HK-2 (cell line): ENCODE measurements around the gene MIPOL1.
"Not testable (repeated sequence)": the region's sequence is repeated elsewhere in the genome, so short reads cannot be mapped to it uniquely, and the experiment has no call there.

Experiments
- DNase-seq: peaks from one replicate; pipeline ENCODE4 v3.0.0-alpha.2; 2018; ENCODE audit not compliant: unreplicated experiment

Gene MIPOL1

GRCh38 chr14:37234222-37234621, 36.5 kb downstream of the MIPOL1 start:
- DNase-seq, result no peak

DNA sequence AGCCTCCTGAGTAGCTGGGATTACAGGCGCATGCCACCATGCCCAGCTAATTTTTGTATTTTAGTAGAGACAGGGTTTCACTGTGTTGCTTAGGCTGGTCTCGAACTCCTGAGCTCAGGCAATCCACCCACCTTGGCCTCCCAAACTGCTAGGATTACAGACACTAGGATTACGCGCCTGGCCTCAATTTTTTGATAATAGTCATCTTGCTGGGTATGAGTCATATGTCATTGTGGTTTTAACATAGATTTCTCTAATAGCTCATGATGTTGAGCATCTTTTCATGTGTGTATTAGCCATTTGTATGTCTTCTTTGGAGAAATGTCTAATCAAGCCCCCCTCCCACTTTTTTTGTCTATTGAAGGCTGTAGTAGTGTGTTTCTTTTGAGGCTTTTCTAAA, 38.3 kb downstream of the MIPOL1 start:
- not testable (repeated sequence) for DNase-seq

- DNase-seq, result no peak
Measured at GRCh38 chr14:37237094-37237493, 39.4 kb downstream of the MIPOL1 start.

DNA sequence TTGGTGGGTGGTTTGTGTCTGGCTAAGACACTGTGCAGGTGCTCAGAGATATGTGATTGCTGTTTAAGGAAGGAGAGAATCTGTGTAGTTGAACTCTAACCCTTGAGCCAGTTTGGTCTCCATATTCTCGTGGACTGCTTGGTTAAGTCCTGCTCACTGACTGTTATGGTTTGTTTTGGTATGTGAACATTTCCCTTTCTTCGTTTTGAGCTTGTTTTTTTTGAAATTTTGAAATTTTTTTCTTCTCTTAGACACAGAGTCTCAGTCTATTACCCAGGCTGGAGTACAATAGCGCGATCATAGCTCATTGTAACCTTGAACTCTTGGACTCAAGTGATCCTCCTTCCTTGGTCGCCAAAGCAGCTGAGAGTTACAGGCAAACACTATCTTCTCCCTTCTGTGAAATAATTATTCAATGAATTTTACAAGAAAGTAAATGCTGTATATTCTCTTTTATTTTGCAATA, 40.0 kb downstream of the MIPOL1 start:
- DNase-seq, result no peak

DNA sequence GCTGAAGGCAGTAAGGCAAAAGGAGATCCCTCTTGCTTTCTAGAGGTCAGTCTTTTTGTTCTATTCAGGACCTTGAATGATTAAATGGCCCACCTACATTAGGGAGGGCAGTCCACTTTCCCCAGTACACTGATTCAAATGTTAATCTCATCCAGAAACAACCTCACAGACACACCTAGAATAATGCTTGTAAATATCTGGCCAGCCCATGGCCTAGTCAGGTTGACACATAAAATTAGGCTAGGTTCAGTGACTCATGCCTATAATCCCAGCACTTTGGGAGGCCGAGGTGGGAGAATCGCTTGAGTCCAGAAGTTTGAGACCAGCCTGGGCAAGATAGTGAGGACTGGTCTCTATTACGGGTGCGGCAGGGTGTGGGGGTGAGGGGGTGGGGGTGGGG, 43.5 kb downstream of the MIPOL1 start:
- no peak for DNase-seq

DNA sequence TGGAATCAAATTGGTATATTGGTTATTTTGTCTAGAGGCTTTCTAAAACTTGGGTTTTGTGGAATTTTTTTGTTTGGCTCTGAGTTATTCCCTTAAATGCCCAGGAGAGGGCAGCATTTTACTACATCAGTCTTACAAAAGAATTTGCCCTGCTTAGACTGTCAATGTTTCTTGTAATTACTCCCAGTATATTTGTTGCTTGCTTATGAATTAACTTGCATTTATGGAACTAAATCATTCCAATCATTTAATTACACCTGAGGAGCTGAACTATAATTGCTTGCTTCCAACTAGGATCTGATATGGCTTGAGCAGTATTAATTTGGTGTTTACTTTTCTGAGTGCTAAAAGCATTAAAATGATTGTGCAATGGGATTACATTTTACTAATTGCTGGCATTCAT, 48.7 kb downstream of the MIPOL1 start:
- no peak for DNase-seq

DNA sequence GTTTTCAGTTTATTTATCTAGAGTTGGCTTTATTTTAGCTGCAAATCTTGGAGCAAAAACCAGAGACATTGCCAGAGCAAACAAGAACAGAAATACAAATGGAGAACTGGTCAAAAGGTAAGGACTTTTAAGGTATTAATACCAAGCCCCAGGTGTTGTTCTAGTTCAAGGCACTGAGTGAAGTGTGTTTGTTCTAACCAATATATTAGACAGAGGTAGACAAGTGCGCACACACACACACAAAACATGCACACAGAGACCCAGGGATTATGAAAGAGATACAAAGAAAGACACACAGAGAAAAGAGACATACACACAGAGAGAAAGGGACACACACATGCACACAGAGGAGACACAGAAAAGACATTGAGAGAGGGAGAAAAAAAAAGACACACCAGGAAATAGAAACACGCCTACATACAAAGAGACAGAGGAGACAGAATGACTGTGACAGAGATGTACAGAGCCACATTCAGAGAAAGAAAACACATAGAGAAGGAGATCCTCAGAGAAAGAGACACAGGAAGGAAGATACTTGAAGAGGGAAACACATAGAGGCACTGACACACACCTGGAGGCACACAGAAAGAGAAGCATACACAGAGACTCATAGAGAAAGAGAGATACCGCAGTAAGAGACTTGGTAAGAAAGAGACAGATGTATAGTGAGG, 50.2 kb downstream of the MIPOL1 start:
- DNase-seq, result no peak

DNA sequence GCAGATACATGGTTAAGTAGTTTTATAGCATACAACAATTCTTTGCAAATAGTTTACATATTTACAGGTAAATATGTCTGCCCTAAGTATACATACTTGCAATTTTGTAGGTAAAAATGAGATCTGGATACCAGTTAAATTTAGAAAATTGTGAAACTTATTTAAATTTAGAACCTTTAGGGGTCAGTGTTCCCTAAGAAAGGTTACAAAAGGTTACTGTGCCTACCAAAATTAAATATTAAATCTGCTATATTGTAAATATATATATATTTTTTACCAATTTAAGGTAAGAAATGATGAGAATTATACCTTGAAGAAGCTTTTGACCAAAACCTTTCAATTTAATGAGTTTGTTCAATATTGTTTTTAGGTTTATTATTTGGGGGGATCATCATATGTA, 54.0 kb downstream of the MIPOL1 start:
- DNase-seq, result no peak

DNA sequence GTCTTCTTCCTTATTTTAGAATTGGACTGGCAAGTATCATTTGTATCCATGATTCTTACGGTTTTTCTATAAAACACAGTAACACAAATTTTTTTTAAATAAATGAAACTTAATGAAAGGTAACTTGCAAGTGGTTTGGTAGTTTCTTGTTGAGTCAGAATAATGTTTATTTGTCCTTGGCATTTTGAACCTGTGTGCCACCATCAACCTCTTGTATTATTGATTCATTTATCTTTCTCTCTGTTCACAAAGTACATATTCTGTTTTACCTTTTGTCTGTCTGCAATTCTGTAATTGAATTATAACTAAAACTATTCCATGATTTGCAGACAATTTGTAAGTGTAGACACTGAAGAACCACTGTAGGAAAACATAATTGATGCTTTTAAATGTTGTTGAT, 54.7 kb downstream of the MIPOL1 start:
- no peak for DNase-seq

GRCh38 chr14:37253905-37254304, 56.2 kb downstream of the MIPOL1 start:
- peak; percentile 19 for DNase-seq

DNA sequence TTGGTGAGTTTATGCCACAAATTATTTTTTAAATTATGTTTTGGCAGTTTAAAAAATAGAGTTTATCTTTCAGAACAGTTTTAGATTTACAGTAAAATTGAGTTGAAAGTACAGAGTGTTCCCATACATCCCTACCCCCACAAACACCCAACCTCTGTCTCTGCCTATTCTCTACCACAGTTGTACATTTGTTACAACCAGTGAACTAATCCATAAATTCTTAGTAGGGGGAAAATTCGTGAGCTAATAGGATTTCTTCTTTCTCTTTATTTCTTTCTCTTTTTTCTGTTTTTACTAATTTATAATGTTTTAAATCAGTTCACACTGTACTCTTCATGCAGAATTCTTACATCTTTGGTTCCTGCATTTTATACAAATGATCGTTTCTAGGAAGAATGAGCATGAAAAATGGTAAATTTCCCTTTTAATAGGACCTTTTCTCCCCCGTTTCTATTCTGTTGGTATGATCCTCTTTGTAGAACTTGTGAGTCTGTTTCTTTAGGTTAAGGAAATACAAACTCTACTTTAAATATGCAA, 56.7 kb downstream of the MIPOL1 start:
- DNase-seq, result no peak

DNA sequence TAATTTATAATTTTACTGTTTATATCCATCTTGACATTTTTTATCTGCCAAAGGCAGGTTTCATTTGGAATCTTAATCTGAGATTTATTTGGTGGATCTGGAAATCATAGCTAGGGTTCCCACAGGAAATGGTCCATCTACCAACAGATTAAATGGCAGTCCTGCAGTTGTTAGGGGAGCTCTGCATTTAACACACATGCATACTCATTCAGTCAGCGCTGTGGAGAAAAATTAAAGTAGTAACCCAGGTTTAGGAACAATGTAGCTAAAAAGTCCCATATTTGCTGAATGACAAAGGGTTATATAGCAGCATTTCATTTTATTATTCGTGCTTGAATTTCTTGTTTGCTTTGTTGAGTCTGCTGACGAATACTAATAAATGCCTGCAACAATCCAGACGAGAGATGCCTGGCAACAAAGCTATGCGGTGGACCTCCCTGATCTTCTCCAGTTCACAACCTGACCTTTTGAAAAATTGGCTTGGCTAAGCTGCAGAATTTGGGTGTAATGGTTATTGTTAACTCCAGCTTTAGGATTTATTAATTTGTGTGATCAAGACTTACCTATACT, 59.8 kb downstream of the MIPOL1 start:
- no peak for DNase-seq

GRCh38 chr14:37262649-37263048, 64.9 kb downstream of the MIPOL1 start:
- DNase-seq, result no peak

GRCh38 chr14:37263656-37264236, 66.0 kb downstream of the MIPOL1 start:
- DNase-seq, result no peak

DNA sequence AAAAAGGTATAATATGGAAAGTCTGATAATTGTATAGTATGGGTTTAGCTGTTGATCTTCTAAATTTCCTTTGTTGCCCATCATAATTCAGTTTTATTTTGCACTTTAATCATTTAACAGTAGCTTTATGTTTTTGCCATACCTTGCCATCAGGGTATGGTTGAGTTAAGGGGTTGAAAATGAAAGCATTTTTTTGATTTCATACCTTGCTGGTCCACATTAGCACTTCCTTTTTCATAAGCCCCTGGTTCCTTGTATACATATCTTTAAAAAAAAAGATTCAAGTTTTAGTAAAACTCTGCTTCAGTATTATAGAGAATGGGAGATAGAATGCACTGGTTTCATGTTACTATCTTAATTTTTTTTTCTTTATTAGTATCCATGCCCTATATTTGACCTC, 71.1 kb downstream of the MIPOL1 start:
- no peak for DNase-seq

DNA sequence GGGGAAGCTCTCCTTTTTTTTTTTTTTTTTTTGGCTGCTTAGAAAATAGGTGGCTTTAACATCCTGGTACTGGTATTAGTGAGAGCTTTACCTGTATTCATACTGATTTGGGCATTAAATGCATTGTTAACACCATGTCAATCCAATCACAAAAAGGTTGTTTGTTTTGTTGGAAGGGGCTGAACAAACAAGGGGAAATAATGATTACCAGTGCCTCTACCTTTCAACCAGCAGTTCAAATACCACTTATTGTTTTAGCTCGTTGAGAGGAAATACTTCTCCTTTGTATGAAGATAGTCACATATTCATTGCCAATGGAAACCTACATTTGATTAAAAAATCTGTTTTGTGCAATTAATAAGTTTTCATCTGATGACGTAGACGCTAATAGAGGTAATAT, 72.9 kb downstream of the MIPOL1 start:
- no peak for DNase-seq

DNA sequence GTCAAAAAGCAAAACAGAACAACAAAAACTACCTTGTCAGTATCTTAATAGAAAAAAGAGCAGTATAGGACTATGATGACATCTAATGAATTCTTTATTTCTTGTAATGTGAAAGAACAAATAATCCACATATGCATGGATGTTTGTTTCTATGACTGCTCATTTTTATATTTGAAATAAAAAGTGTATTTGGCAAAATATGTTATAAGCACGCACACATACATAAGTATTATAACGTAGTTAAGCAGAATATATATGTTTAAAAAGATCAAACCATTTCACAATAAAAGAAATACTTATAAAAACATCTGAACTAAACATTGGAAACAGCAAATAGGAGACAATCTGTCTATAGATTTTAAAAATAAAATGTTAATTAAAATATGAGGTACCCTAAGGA, 74.8 kb downstream of the MIPOL1 start:
- no peak for DNase-seq

DNA sequence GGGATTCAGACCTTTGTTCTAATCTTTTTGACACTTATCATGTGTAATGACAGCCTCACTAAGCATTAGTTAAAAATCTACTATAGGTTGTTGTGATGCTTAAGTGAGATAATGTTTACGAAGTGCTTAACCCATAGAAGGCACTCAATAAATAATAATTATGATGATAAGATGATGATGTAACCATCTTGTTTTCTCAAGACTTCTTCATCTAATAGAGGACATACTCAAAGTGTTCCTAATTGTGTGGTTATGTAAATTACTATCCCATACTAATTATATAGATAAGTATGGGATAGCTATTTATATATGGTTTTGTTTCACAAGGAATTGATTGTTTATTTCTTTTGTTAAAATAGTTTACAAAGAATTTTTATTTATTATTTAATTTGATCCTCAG, 76.9 kb downstream of the MIPOL1 start:
- no peak for DNase-seq

DNA sequence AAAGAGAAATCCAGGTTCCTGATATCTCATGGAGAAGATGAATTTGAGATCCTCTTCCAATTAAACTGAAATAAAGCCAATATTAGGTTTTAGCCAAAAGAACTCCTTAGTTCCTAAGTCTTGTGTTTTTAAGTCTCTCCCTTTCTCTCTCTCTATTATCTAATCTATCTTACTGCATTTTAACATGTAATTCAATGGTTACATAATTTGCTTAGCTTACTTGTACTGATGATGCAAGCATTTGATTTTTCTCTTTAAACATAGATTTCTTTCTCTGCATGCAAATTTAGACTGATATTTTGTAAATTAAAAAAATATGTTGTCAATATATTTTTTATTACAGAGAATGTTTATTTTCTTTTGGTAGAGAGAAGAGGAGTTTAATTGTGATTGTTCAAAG, 78.2 kb downstream of the MIPOL1 start:
- DNase-seq, result no peak

DNA sequence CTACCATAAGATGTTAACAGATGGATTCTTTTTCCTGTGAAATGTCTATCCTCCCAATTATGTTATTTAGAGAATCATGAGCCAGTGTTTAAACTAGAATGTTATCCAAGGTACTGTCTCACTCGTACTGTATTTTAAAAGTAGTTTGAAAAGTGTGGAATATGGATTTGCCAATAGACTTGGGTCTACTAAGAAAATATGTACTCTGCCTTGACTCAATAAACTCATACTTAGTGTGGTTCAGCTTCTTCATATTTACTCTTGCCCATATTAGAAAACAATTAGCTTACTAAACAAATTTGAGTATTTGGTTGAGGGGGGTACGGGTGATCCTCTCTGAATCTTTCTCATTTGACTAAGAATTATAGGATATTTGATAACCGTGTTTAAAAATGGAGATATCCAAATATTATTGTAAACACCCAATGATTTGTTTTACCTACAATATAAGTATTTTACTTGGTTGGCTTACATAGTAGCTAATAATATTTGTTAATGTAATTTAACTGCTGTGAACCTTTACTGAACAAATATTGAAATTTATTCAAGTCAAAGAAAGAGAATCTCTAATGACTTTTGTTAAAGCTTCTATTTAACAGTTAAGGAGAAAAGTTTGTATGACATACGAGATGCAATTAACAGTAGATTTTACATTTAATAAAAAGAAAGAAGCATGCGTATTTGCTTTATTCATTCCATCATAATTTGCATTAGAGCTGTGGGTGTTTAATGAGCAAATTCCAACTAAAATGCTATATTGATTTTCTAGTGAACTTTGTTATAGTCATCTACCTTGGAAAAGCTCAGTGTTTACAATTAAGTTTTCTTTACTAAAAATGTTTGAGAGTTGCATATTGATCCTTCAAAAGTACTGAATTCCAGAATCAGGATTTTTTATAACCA, 81.2 kb downstream of the MIPOL1 start:
- DNase-seq, result no peak

GRCh38 chr14:37279818-37280217, 82.1 kb downstream of the MIPOL1 start:
- no peak for DNase-seq

- DNase-seq, result no peak
Measured at GRCh38 chr14:37284760-37285159, 87.0 kb downstream of the MIPOL1 start.
